ENCODE results near the gene SOBP. TPM values are rescaled to one million over a fixed set of nuclear protein-coding genes. Genes with fewer than 3 reads are reported as not detected.

The SOBP gene
- total and polyA plus RNA-seq, 4 donors: 8.2 to 20.2 (median 13.8) TPM

DNA sequence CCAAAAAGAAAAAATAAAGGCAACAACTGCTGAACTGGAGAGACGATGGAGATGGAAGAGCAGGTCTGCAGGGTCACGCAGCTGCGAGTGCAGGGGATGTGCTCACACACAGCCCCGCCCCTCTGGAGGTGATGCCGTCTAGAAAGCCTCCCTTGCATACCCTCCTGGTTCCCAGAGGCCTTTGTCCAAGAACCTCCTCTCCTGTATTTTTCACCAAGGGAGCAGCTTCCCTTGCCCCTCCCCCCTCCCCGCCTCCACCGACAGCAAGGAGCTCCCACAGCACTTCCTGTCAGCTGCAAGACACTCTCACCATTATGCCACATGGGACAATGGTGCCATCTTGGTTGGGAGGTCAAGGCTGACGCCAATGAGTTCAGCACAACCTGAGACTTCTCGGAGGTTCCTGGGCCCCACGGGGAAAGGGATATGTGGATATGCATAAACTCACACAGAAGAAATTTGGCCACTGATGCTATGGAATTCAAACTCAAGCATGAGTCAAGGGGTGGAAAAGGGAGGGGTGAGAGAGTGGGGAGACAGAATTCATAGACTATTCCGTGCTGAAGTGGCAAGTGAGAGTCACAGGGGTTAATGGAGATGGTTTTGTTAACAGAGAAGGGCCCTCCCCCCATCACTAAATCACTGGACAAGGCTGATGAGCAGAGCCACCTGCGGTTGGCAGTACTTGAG lies 201.3 kb downstream of the SOBP start:
- no peaks in the 10 kb centered on the region for H3K27me3 ChIP-seq (ENCODE audit: control insufficient read depth in 1 of 2, insufficient read depth in 2 of 2, low read length in 1 of 2)
- DNase-seq (no peak), ATAC-seq (ENCODE audit: low FRiP score) (no peak)
- intact Hi-C loops (cut with DNase I): no loop called here
- no peaks in the 10 kb centered on the region for H3K4me1 ChIP-seq (ENCODE audit: control insufficient read depth in 1 of 2, insufficient read depth in 2 of 2, low read length in 2 of 2)
- H3K9me3 ChIP-seq (ENCODE audit: control insufficient read depth, low read length): no peaks in the 10 kb centered on the region
- H3K27ac ChIP-seq (ENCODE audit: low read depth in 1 of 2, low read length in 2 of 2): no peak overlapping the region
- no peaks in the 10 kb centered on the region for H3K36me3 ChIP-seq (ENCODE audit: control insufficient read depth in 1 of 2, insufficient read depth in 2 of 2, low read length in 1 of 2)
- 34 to 42% methylated on average over 12 of the region's 12 CpGs for WGBS, 2 donors
- H3K4me3 ChIP-seq (ENCODE audit: low read length in 2 of 2): no peak overlapping the region

GRCh38 chr6:107692351-107692750 lies 202.4 kb downstream of the SOBP start:
- DNase-seq (no peak), ATAC-seq (ENCODE audit: low FRiP score) (no peak)
- H3K4me1 ChIP-seq (ENCODE audit: control insufficient read depth in 1 of 2, insufficient read depth in 2 of 2, low read length in 2 of 2): no peaks in the 10 kb centered on the region
- intact Hi-C loops (cut with DNase I): no loop called here
- no peak overlapping the region for H3K27ac ChIP-seq (ENCODE audit: low read depth in 1 of 2, low read length in 2 of 2)
- 87 to 91% methylated on average over 3 of the region's 3 CpGs for WGBS, 2 donors
- no peaks in the 10 kb centered on the region for H3K9me3 ChIP-seq (ENCODE audit: control insufficient read depth, low read length)
- no peaks in the 10 kb centered on the region for H3K36me3 ChIP-seq (ENCODE audit: control insufficient read depth in 1 of 2, insufficient read depth in 2 of 2, low read length in 1 of 2)
- no peak overlapping the region for H3K4me3 ChIP-seq (ENCODE audit: low read length in 2 of 2)
- H3K27me3 ChIP-seq (ENCODE audit: control insufficient read depth in 1 of 2, insufficient read depth in 2 of 2, low read length in 1 of 2): no peaks in the 10 kb centered on the region

DNA sequence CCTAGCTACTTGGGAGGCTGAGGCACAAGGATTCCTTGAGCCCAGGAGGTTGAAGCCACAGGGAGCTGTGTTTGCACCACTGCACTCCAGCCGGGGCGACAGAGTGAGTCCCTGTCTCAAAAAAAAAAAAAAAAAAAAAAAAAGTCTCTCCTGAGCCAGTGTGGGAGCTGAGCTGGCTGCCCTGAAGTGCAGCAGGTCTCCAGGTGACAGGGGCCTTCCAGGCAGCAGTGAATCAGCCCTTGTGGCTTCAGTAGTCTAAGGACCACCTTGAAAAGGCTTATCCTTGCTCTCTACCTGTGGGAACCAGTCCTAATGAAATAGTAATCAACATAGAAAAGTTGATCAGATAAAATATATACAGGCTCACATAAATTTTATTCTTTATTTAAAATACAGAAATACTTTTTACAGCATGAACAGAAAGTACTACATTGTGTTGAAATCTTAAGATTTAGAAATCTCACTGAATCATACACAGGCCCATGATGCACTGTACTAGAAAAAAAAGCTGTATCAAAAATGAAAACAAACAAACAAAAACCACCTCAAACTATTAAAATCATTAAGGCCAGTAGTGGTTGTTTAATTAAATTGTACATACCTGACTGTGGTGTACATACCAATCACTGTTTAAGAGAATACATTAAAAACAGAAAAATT lies 205.3 kb downstream of the SOBP start:
- H3K27ac ChIP-seq (ENCODE audit: low read depth in 1 of 2, low read length in 2 of 2): no peak overlapping the region
- DNase-seq: no peak
- H3K36me3 ChIP-seq (ENCODE audit: control insufficient read depth in 1 of 2, insufficient read depth in 2 of 2, low read length in 1 of 2): no peaks in the 10 kb centered on the region
- WGBS, 2 donors: 95 to 97% methylated on average over 2 of the region's 2 CpGs
- no peaks in the 10 kb centered on the region for H3K4me1 ChIP-seq (ENCODE audit: control insufficient read depth in 1 of 2, insufficient read depth in 2 of 2, low read length in 2 of 2)
- ATAC-seq (ENCODE audit: low FRiP score): no peak
- no peaks in the 10 kb centered on the region for H3K27me3 ChIP-seq (ENCODE audit: control insufficient read depth in 1 of 2, insufficient read depth in 2 of 2, low read length in 1 of 2)
- no peak overlapping the region for H3K4me3 ChIP-seq (ENCODE audit: low read length in 2 of 2)
- no peaks in the 10 kb centered on the region for H3K9me3 ChIP-seq (ENCODE audit: control insufficient read depth, low read length)
- intact Hi-C loops (cut with DNase I): no loop called here

- Histone ChIP-seq H3K36me3 (ENCODE audit: control insufficient read depth in 1 of 2, insufficient read depth in 2 of 2, low read length in 1 of 2) (no peaks in the 10 kb centered on the region), H3K27ac (ENCODE audit: low read depth in 1 of 2, low read length in 2 of 2) (no peak overlapping the region), H3K9me3 (ENCODE audit: control insufficient read depth, low read length) (no peaks in the 10 kb centered on the region), H3K4me1 (ENCODE audit: control insufficient read depth in 1 of 2, insufficient read depth in 2 of 2, low read length in 2 of 2) (no peaks in the 10 kb centered on the region), H3K4me3 (ENCODE audit: low read length in 2 of 2) (no peak overlapping the region), H3K27me3 (ENCODE audit: control insufficient read depth in 1 of 2, insufficient read depth in 2 of 2, low read length in 1 of 2) (no peaks in the 10 kb centered on the region)
- ATAC-seq (ENCODE audit: low FRiP score): no peak
- no peak for DNase-seq
- WGBS, 2 donors: 29 to 36% methylated on average over 5 of the region's 5 CpGs
- intact Hi-C loops (cut with DNase I): no loop called here
Observed at GRCh38 chr6:107697682-107698081, 207.8 kb downstream of the SOBP start.

- H3K27me3 ChIP-seq (ENCODE audit: control insufficient read depth in 1 of 2, insufficient read depth in 2 of 2, low read length in 1 of 2): no peaks in the 10 kb centered on the region
- H3K4me3 ChIP-seq (ENCODE audit: low read length in 2 of 2): no peak overlapping the region
- H3K36me3 ChIP-seq (ENCODE audit: control insufficient read depth in 1 of 2, insufficient read depth in 2 of 2, low read length in 1 of 2): no peaks in the 10 kb centered on the region
- no peaks in the 10 kb centered on the region for H3K9me3 ChIP-seq (ENCODE audit: control insufficient read depth, low read length)
- no peaks in the 10 kb centered on the region for H3K4me1 ChIP-seq (ENCODE audit: control insufficient read depth in 1 of 2, insufficient read depth in 2 of 2, low read length in 2 of 2)
- ATAC-seq (ENCODE audit: low FRiP score) (no peak), DNase-seq (no peak)
- H3K27ac ChIP-seq (ENCODE audit: low read depth in 1 of 2, low read length in 2 of 2): no peak overlapping the region
- intact Hi-C loops (cut with DNase I): no loop called here
- 71 to 74% methylated on average over 4 of the region's 4 CpGs for WGBS, 2 donors
Observed at GRCh38 chr6:107698146-107698545, 208.2 kb downstream of the SOBP start.

- Histone ChIP-seq H3K27ac (ENCODE audit: low read depth in 1 of 2, low read length in 2 of 2) (no peak overlapping the region), H3K4me3 (ENCODE audit: low read length in 2 of 2) (no peak overlapping the region), H3K27me3 (ENCODE audit: control insufficient read depth in 1 of 2, insufficient read depth in 2 of 2, low read length in 1 of 2) (no peaks in the 10 kb centered on the region), H3K36me3 (ENCODE audit: control insufficient read depth in 1 of 2, insufficient read depth in 2 of 2, low read length in 1 of 2) (no peaks in the 10 kb centered on the region), H3K9me3 (ENCODE audit: control insufficient read depth, low read length) (no peaks in the 10 kb centered on the region), H3K4me1 (ENCODE audit: control insufficient read depth in 1 of 2, insufficient read depth in 2 of 2, low read length in 2 of 2) (no peaks in the 10 kb centered on the region)
- WGBS, 2 donors: 77 to 79% methylated on average over 7 of the region's 7 CpGs
- no peak for ATAC-seq (ENCODE audit: low FRiP score)
- intact Hi-C loops (cut with DNase I): no loop called here
- DNase-seq: no peak
Observed at GRCh38 chr6:107699254-107699653, 209.3 kb downstream of the SOBP start.

- no peak overlapping the region for H3K27ac ChIP-seq (ENCODE audit: low read depth in 1 of 2, low read length in 2 of 2)
- H3K36me3 ChIP-seq (ENCODE audit: control insufficient read depth in 1 of 2, insufficient read depth in 2 of 2, low read length in 1 of 2): no peaks in the 10 kb centered on the region
- DNase-seq (no peak), ATAC-seq (ENCODE audit: low FRiP score) (no peak)
- no peak overlapping the region for H3K4me3 ChIP-seq (ENCODE audit: low read length in 2 of 2)
- H3K9me3 ChIP-seq (ENCODE audit: control insufficient read depth, low read length): no peaks in the 10 kb centered on the region
- H3K27me3 ChIP-seq (ENCODE audit: control insufficient read depth in 1 of 2, insufficient read depth in 2 of 2, low read length in 1 of 2): no peaks in the 10 kb centered on the region
- H3K4me1 ChIP-seq (ENCODE audit: control insufficient read depth in 1 of 2, insufficient read depth in 2 of 2, low read length in 2 of 2): no peaks in the 10 kb centered on the region
- intact Hi-C loops (cut with DNase I): loop anchor here in 1 of 2 donors (10.0 kb wide), 1 partner anchor 375 kb away; no protein-coding TSS in a partner anchor
- WGBS, 2 donors: 91% methylated on average over 14 of the region's 14 CpGs
Observed at GRCh38 chr6:107699697-107700325, 209.9 kb downstream of the SOBP start.

- Histone ChIP-seq H3K27ac (ENCODE audit: low read depth in 1 of 2, low read length in 2 of 2) (no peak overlapping the region), H3K4me3 (ENCODE audit: low read length in 2 of 2) (no peak overlapping the region), H3K36me3 (ENCODE audit: control insufficient read depth in 1 of 2, insufficient read depth in 2 of 2, low read length in 1 of 2) (no peaks in the 10 kb centered on the region), H3K4me1 (ENCODE audit: control insufficient read depth in 1 of 2, insufficient read depth in 2 of 2, low read length in 2 of 2) (no peaks in the 10 kb centered on the region), H3K9me3 (ENCODE audit: control insufficient read depth, low read length) (no peaks in the 10 kb centered on the region), H3K27me3 (ENCODE audit: control insufficient read depth in 1 of 2, insufficient read depth in 2 of 2, low read length in 1 of 2) (no peaks in the 10 kb centered on the region)
- intact Hi-C loops (cut with DNase I): loop anchor here in 1 of 2 donors (1.0 to 10.0 kb wide), 2 partner anchors 28 to 379 kb away; no protein-coding TSS in a partner anchor
- 89 to 95% methylated on average over 5 of the region's 5 CpGs for WGBS, 2 donors
- no peak for ATAC-seq (ENCODE audit: low FRiP score)
- DNase-seq: no peak
Observed at GRCh38 chr6:107703606-107704005, 213.7 kb downstream of the SOBP start.

All from aorta (tissue), 5 donors.